Limb (tissue), 2 donors: ENCODE measurements around the gene ATAD2B.
A peak's percentile ranks its signal among the peaks of the same experiment; 100 is the strongest.
"Not testable (repeated sequence)": the region's sequence is repeated elsewhere in the genome, so short reads cannot be mapped to it uniquely, and the experiment has no call there.

Experiments used
- DNase-seq, 2 donors: peaks; one replicate each; pipeline ENCODE4 v3.0.0-alpha.2; 2016; ENCODE audit errors: extremely low spot score in 2 of 2

ATAD2B gene

GRCh38 chr2:23746141-23746863 lies 180.6 kb downstream of the ATAD2B start:
- DNase-seq = no peak

GRCh38 chr2:23745726-23746105 lies 181.2 kb downstream of the ATAD2B start:
- DNase-seq = peak; percentile 40 to 87

GRCh38 chr2:23745068-23745725 lies 181.7 kb downstream of the ATAD2B start:
- no peak for DNase-seq

- DNase-seq = not testable (repeated sequence)
Observed at GRCh38 chr2:23736783-23737182, 190.1 kb downstream of the ATAD2B start.

- DNase-seq = no peak
Observed at GRCh38 chr2:23734416-23734815, 192.5 kb downstream of the ATAD2B start.

GRCh38 chr2:23723029-23723428 lies 203.9 kb downstream of the ATAD2B start:
- DNase-seq = not testable (repeated sequence)

GRCh38 chr2:23722255-23722654 lies 204.7 kb downstream of the ATAD2B start:
- no peak for DNase-seq

- DNase-seq = no peak
Observed at GRCh38 chr2:23721454-23721826, 205.5 kb downstream of the ATAD2B start.

- no peak for DNase-seq
Observed at GRCh38 chr2:23720705-23721453, 206.0 kb downstream of the ATAD2B start.

GRCh38 chr2:23719716-23720115 lies 207.2 kb downstream of the ATAD2B start:
- DNase-seq = no peak

GRCh38 chr2:23718931-23719700 lies 207.8 kb downstream of the ATAD2B start:
- peak in 1 of 2 donors; percentile 30 for DNase-seq

GRCh38 chr2:23713351-23713750 lies 213.6 kb downstream of the ATAD2B start:
- DNase-seq = no peak

- no peak for DNase-seq
Observed at GRCh38 chr2:23712756-23713151, 214.2 kb downstream of the ATAD2B start.

GRCh38 chr2:23711979-23712755 lies 214.8 kb downstream of the ATAD2B start:
- no peak for DNase-seq

GRCh38 chr2:23709311-23709710 lies 217.6 kb downstream of the ATAD2B start:
- DNase-seq = no peak

- DNase-seq = no peak
Observed at GRCh38 chr2:23708771-23709170, 218.2 kb downstream of the ATAD2B start.

- no peak for DNase-seq
Observed at GRCh38 chr2:23707096-23707495, 219.8 kb downstream of the ATAD2B start.

- no peak for DNase-seq
Observed at GRCh38 chr2:23706613-23707078, 220.3 kb downstream of the ATAD2B start.

GRCh38 chr2:23705771-23706612 lies 220.9 kb downstream of the ATAD2B start:
- DNase-seq = no peak
